GM18858 (cell line): Measurements from ENCODE around the gene CR2.
"Not testable (repeated sequence)": the region's sequence is repeated elsewhere in the genome, so short reads cannot be mapped to it uniquely, and the experiment has no call there.

ENCODE experiments used
- ATAC-seq: cut with Tn5 transposase; IDR thresholded peaks from one replicate; pipeline ENCODE4 v1.9.1; 2021; ENCODE audit not compliant: unreplicated experiment

Gene CR2

DNA sequence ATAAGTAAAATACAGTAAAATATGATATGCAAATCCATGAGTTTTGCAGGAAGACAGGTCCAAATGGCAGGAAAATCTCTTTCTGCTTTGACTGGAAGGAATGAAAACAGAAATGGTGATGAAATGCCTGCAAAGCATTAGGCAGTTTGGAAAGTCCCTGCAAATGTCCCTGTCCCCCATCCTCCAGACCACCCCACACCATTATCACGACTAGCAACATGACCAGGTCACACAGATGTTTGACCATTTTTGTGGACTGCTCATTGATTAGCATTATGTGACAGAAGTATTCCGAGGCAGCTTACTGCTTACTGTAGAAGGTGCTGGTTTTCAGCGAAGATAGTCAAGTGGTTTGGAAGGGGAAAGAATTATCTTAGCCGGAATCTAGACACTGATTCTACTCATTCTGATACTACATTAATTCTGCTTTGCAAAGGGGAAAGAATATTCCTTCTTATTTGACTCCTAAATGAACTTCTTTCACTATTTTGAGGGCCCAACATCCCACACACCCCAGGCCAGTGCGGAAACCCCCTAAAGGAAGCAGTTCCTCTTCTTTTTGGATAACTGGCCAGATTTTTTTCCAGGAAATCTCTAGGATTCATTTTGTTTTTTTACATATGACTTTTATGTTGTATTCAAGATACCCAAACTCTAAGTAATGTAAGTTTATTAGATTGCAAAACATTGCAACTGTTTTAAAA lies 9.5 kb upstream of the CR2 start:
- ATAC-seq: no peak

DNA sequence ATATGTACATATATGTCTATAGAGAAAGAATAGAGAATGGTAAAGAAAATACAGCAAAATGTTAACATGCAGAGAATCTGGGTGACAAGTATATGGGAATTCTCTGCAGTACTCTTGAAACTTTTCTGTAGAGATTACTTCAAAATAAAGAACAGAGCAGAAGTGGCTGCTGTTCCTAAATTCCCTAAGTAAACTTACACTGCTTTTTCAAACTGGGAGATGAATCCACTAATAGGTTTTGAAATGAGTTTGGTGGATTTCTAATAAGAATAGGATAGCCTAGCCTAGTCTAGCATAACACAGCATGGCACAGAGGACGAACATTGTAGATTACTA lies 450 bp upstream of the CR2 start:
- no peak for ATAC-seq

DNA sequence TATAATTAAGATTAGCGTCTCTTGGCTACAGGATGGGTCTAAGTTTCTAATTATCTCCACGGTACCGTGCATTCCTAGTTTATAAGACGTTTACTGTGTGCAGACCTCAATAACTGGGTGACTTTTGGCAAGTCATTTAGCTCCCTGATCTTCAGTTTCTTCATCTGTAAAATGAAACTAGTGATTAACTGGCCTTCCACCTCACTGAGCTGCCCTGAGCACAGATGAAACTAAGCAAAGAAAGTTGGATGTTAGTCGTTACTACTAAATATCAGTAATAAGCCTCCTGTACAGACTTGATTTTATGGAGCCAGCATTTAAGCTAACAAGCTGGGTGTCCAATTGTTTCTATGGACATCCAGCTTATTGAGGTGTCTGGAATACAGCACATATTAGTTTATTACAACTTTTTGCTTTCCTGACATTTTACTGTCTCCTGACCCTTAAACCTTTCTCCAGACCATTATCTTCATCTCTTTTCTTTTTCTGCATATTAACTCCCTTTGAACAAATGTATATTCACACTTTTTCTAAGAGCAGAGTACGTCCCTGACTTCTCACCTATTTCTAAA lies 1.1 kb downstream of the CR2 start:
- ATAC-seq: no peak

DNA sequence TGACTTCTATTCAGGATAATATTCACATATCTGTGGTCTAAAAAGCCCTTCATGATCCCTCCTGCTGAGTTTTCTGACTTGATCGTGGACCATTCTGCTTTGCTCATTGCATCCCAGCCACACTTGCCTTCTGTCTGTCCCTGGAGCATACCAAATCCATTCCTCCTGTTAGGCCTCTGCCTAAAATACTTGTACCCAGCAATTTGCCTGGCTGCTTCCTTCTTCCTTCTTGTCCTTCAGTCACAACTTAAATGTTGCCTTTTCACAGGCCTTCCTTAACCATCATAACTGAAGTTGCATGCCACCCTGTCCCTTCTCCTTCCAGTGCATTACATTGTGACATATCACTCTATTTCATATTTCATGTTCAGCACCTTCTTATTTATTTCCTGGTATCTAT lies 4.3 kb downstream of the CR2 start:
- ATAC-seq: no peak

DNA sequence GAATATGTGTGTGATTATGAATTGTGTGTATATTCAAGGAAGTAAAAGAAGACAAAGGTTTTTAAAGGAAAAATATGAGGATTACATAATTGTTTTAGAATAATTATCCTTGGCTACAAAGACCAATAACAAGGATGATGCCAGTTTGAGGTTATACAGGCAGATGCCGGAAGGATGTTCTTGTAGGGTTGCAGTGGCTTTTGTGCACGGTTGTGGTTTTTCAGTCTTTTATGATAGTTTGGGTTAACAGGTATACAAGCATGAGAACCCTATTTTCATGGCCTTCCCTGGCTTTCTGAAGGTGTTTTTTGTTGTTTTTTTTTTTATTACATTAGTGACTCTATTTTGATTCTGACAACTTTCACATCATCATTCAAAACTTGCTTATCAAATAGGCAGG lies 4.9 kb downstream of the CR2 start:
- no peak for ATAC-seq

DNA sequence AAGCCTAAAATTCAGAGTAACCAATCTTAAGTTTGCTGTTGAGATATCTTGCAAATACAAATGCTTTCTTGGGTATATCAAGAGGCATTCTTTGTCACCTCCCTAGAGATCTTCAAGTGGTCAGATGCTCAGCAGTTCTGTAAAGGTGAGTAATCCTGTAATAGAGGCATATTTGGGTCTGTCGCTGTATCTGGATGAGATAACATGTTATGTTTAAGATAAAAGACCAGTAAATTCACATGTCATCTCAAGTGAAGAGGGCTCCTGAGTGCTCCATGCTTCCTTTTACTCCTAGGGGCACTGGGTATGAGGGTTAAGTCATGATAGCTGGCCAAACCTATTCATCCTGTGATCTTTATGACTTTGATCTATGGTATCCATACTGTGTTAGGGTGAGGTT lies 7.5 kb downstream of the CR2 start:
- no peak for ATAC-seq

DNA sequence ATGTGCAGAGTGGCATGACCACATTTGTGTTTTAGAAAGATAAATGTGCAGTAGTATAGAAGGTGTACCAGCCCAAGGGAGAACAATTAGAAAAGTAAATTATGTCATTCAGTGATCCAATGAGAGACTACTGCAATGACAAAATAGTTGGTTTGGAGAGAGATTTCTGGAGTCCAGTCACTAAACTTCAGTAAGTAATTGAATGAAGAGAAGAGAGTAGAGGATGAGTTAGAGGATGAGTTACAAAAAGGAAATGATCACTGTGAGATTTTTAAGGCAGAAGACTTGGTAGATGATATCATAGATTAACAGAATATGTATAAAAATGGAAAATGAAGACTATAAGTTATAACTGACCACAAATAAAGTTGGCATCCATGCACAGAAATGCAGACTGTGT lies 8.4 kb downstream of the CR2 start:
- ATAC-seq: no peak

DNA sequence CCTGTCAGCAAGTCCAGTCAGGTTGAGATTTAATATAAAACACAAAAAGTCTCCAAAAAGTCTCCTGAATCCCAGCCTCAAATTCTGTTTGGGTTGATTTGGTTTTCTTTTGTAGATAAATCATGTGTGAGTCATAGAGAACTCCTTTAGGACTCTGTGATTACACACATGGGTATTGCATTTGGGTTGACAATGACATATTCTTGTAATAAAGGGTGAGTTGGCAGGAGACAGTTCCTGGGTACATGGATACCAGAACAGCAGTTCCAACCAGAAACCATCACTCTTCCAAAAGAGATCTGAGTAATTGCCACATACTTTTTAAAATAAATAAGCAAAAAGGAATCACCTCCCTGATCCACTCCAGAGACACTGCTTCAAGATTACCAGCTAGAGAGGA lies 8.9 kb downstream of the CR2 start:
- no peak for ATAC-seq

DNA sequence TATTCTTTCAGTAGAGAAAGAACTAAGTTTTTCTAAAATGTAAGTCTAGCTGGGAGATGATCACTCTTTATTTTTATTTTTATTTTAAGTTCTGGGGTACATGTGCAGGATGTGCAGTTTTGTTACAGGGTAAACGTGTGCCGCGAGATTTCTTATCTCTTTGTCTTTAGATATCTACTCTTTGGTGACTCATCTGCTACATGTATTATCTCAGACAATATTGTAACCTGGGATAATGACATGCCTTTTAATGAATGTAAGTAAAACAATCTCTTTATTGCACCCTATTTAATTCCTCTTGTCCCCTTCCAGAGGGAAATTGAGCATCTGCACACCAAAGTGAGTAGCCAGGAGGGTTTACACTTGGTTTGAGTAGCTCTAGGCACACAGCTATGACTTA lies 9.4 kb downstream of the CR2 start:
- no peak for ATAC-seq

DNA sequence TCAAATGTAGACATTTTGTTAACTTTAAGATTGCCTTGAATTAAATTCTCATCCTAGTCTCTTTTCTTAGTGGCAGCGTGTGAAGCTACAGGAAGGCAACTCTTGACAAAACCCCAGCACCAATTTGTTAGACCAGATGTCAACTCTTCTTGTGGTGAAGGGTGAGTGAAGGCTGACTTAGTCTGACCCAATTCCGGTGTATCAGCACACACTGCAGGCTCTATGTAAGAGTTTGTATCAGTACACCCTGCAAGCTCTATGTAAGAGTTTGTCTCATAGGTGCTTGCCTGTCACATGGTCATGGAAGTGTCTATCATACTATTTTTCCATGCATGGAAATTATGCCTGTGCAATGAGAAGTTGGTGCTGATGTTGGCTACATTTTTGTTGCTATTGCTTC lies 16.8 kb downstream of the CR2 start:
- ATAC-seq: no peak

DNA sequence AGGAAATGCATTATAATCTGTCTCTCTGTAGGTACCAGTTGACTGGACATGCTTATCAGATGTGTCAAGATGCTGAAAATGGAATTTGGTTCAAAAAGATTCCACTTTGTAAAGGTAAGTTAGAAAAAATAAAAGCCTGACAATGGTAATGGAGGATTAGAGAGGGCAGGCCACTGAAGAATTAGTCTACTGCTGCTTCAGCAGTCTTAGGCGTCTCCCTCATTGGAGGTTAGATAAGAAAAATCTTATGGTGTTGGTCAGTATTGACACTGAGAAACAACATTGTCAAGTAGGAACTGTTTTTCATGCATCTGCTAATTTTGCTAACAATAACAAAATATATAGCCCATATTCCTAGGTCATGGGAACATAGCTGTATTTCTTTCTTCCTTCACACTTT lies 20.1 kb downstream of the CR2 start:
- no peak for ATAC-seq

DNA sequence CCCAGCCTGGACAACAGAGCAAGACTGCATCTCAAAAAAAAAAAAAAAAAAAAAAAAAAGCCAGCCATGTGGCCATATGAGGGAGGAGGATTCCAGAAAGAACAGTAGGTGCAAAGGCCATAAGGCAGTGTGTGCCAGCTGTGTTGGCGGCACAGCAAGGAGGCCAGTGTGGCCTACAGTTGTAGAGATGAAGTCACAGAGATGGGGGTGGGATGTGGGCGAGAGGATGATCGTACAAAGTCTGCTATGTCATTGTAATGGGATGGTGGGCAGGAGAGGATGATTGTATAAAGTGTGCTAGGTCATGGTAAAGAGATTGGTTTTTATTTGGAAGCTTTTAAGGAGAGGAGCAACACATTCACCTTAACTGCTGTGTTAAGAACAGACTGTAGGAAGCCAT lies 32.1 kb downstream of the CR2 start:
- ATAC-seq: no peak

DNA sequence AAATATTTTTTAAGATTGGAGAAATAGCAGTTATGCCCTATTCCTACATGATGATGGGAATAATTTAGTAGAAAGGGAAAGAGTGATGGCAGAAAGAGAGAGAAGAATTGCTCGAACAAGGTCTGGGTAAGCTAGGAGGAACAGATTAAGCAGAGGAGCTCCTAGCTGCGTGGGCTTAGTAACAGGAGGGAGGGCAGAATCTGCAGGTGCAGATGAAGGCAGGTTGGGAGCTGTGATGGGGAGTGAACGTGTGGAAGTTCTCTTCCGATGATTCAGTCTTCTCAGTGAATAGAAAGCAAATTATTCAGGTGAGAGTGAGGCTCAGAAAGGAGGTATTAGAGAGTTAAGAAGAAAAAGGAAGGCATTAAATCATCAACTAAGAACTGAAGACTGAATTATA lies 33.5 kb downstream of the CR2 start:
- no peak for ATAC-seq

DNA sequence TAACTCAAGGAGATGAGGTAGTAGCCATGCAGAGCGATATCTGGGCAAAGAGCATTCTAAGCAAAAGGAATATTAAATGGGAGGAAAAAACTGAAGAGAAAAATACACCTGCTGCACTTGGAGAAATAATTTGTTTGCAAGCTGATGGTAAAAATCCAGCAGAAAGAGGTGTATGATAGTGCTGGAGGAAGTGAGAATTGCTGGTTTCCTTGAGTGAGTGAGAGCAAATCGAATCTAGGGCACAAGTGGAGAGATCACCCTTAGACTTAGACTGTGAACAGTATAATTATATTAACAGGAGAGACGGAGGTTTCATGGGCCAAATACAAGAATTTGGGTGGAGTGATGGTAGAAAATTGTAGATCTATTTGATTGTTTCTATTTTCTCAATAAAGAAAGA lies 39.1 kb downstream of the CR2 start:
- no peak for ATAC-seq

DNA sequence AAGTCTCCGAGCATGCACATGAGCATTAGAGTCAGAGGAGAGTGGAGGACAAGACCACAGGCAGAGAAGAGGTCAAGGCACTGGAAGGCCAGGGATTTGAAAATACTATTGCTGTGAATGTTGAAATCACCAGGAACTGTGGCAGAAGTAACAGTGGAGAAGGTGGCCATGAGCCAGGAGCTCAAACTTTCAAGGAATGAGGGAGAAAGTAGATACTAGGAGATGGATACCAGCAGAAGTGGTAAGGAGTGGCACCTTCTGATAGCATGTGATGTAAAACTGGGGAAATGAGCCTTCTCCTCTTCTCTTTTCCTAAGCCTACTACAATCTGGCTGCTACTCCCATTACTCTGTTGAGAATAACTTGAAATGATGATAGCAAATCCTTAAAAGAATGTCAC lies 40.0 kb downstream of the CR2 start:
- ATAC-seq: no peak

DNA sequence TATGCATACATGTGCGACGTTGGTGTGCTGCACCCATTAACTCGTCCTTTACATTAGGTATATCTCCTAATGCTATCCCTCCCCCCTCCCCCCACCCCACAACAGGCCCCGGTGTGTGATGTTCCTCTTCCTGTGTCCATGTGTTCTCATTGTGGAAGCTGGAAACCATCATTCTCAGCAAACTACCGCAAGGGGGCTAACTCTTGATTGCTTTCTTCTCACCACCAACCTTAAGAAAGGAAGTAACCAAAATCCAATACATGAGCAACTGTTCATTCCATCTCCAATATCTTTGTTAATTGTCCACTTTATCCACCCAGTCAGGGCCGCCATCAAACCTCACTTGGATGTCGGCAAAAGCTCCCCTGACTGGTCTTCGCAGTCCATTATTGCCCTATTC lies 41.2 kb downstream of the CR2 start:
- ATAC-seq: not testable (repeated sequence)

DNA sequence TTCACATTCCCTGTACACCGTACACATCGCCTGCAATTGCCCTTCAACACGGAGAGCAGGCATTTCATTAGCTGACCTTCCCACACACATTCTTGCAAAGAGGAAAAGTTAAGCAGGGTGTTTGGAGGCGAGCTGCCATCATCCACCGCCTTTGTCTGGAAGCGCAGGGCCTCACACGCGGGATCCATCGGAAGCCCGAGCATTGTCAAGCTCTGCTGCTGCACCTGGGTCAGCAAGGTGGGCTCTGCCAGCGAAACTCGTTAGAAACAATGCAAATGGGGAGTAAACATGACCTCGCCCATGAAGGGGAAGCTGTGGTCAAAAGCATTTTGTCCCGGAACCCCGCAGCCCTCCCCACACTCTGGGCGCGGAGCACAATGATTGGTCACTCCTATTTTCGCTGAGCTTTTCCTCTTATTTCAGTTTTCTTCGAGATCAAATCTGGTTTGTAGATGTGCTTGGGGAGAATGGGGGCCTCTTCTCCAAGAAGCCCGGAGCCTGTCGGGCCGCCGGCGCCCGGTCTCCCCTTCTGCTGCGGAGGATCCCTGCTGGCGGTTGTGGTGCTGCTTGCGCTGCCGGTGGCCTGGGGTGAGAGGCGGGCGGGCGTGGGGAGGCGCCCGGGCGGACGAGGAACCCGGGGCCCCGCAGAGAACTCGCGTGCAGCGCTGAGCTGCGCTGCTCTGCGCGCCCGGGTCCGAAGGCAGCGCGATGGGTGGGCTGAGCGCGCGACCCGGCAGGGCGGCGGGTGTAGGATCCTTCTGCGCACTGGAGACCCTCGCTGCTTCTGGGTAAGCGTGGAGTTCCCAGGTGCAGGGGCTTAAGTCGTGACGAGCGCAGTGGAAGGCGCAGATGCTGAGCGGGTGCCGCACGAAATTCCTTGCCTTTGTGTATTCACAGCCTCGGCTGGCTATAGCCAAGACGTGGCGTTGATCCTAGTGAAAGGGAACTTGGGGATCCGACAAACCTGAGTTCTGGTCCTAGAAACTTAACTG lies 42.0 kb downstream of the CR2 start, which contains the start of gene CR1:
CR1 (plus strand) TSS at position 357 of the 992 bp plus-strand sequence; CDS start at position 468, 111 bp downstream.
- no peak for ATAC-seq

DNA sequence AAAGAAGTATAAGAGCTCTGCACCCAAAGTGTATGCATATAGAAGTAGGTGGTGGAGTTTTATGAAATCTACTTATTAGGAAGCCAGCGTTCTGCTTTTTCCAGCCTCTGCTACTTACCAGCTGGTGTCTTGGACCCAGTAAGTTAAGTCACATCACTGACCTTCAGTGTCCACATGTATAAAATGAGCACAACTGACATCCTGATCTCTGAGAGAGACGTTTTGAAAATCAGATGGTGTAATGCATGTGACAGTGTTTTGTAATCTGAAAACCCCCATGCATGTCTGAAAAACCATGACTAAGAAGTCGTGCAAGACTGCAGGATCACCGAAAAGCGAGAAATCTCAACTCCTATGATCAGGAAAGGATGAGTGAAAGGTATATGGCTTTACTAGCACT lies 43.8 kb downstream of the CR2 start:
- ATAC-seq: no peak

DNA sequence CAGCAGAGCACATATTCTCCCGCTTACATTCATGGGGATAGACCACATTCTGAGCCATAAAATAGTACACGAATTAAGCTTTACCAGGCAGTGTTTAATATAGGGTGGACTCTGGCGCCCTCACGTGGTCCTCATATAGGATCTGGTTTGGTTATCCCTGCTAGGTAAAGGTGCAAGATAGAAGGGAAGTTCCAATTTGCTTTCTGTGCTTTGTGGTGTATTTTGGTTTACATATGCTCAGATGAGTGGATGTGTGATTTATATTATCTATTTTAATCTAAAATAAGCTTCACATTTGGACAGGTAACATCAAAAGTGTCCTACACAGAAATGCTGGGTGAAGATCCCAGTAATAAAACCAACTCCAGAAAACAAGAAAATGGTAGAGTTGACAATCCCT lies 45.4 kb downstream of the CR2 start:
- no peak for ATAC-seq

DNA sequence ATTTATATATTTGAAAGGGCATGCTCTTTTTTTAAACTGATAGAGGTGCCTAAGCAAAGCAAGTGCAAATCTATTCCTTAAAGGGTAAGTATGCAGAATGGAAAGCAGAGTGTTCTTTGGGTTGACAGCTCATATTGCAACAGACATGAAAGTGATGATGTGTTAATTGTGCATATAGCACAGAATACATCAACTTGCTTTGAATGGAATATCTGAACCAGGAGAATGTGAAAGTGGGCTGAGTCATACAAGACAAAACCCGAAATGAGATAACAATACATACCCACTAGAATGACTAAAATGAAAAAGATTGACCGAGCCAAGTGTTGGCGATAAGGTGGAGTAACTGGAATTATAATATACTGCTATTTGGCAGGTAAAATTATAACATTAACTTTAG lies 46.2 kb downstream of the CR2 start:
- ATAC-seq: no peak

DNA sequence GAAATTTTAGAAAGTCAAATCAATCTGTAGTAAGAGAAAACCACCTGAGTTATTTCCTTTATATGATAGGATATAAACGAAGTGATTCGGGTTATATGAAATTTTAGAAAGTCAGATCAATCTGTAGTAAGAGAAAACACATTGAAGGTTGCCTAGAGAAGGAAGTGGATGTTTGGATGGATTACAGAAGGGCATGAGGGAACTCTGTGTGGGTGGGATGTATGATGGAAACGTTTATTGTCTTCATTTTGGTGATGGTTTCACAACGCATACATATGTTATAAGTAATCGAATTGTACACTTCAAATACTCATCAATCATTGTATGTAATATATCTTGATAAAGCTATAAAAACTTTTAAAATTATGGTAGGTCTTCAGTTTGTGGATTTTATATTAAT lies 46.9 kb downstream of the CR2 start:
- ATAC-seq: no peak

DNA sequence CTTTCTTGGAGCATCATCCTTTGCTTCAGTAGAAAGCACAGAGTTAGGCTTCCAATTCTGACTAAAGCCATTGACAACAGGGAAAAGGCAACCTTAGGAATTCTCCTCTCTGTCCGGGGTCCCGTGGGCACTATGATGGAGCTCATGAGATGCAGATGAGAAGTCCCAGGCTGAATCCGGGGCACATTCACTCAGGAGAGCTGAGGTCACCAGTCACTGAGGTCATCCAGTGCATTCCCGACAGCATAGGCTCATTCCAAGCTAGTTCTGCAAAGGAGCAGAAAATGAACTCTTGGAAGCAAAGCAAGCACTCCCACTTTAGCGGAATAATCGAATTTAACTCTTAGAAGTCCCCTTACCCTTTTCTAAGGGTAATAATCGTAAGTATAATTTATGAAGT lies 48.6 kb downstream of the CR2 start:
- no peak for ATAC-seq
